OCI-M2 (cell line): ENCODE results near the gene CTNND2.

Source experiments
- DNase-seq: peaks from one replicate; lab custom pipeline; 2025; ENCODE audit not compliant: unreplicated experiment; lab: John Stamatoyannopoulos, UW

Gene CTNND2, protein sequence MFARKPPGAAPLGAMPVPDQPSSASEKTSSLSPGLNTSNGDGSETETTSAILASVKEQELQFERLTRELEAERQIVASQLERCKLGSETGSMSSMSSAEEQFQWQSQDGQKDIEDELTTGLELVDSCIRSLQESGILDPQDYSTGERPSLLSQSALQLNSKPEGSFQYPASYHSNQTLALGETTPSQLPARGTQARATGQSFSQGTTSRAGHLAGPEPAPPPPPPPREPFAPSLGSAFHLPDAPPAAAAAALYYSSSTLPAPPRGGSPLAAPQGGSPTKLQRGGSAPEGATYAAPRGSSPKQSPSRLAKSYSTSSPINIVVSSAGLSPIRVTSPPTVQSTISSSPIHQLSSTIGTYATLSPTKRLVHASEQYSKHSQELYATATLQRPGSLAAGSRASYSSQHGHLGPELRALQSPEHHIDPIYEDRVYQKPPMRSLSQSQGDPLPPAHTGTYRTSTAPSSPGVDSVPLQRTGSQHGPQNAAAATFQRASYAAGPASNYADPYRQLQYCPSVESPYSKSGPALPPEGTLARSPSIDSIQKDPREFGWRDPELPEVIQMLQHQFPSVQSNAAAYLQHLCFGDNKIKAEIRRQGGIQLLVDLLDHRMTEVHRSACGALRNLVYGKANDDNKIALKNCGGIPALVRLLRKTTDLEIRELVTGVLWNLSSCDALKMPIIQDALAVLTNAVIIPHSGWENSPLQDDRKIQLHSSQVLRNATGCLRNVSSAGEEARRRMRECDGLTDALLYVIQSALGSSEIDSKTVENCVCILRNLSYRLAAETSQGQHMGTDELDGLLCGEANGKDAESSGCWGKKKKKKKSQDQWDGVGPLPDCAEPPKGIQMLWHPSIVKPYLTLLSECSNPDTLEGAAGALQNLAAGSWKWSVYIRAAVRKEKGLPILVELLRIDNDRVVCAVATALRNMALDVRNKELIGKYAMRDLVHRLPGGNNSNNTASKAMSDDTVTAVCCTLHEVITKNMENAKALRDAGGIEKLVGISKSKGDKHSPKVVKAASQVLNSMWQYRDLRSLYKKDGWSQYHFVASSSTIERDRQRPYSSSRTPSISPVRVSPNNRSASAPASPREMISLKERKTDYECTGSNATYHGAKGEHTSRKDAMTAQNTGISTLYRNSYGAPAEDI (N-terminal part only)

DNA sequence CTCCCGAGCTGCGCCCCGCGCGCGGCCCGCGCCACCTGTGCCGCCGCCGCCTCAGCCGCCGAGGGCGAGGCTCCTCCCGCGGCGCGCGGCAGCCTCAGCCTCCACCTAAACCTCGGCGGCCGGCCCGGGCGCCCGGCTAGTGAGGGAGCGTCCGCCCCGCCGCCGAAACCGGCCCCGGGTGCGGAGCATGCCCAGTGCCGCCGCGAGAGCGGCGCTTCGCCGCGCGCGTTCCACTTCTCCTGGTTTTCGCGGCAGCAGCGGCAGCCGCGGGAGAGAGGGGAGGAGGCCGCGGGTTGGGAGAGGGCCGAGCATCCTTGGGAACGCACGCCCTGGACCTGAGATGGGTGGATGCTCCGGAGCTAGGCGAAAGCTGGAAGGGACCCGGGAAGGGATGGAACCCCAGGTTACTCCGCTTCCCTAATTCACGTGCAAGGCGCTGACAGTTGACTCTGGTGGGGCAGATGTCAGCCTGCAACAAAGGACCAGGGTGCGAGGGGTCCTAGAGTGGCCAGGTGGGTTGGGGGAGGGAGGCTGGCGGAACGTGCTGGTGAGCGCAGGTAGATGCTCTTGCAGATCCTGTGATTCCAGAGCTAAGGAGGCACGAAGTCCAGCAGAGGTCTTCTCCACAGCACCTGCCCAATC, at the start of gene CTNND2:
Gene CTNND2, minus strand, starts transcription at position 182 of the 642 bp plus-strand sequence. CDS start 593 bp downstream, outside the sequence.
- no peak for DNase-seq

DNA sequence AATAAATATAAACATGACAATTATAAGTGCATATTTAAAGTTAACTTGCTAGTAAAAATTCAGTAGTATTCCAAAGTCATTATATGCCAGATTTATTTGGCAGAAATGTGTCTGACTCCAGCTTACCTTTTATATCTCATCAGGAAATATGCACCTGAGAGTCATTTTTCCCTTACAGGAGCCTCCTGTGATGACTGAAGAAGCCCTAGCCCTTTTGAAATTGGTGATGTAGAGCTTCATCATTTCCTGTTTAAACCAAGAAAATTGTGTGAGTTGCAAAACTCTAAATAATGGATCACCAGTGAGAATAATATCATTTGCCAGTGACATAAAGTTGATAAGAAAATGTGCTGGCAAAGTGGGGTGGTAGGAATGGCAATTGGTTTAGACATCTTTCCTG, 42.1 kb upstream of the CTNND2 start:
- no peak for DNase-seq

DNA sequence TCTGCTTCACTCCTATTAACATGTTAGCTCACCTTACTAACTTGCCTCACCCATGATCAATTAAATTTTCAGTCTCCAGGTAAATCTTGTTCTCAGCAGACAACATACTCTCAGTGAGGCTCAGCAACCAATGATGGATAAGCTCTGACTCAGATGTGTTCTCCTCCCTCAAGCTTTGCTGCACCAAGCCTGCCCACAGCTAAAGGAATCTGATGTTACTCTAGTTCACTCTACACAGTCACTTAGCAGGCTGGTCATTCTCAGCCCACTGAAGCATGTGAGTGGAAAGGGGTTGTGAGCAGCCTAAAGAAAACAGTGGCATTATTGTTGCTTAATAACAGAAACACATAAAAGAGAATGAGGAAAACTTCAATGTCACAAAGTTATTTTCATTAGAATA, 37.3 kb upstream of the CTNND2 start:
- no peak for DNase-seq

DNA sequence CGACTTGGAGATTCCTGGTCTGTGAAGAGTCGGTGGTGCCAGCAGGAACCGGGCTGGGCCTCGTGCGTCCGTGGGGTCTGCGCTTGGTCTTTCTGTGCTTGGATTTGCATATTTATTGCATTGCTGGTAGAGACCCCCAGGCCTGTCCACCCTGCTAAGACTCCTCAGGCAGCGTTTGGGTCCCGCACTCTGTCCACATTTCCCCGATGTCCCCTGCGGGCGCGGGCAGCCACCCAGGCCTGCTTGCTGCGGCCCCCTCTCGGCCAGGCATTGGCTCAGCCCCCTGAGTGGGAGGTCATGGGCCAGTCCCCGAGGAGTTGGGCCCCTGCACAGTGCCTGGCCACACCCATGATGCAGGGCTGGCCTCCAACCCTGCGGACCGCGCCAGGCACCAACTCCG, 27.4 kb upstream of the CTNND2 start:
- DNase-seq: no peak

DNA sequence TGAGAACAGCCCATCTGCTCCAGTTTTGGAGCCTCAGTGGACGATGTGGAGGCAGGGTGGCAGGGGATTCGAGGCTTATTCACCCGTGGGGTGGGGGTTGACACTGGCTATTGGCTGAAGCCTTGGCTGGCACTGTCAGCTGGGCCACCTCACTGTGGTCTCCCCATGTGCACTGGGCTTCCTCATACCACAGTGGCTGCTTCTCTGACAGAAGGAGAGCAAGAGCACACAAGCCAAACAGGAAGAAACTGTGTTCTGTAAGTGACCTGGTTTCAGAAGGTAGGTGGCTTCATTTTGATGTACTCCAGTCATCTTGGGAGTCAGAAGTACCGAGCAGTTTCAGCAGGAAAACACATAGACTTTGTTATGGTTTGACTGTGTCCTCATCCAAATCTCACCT, 24.7 kb upstream of the CTNND2 start:
- no peak for DNase-seq

DNA sequence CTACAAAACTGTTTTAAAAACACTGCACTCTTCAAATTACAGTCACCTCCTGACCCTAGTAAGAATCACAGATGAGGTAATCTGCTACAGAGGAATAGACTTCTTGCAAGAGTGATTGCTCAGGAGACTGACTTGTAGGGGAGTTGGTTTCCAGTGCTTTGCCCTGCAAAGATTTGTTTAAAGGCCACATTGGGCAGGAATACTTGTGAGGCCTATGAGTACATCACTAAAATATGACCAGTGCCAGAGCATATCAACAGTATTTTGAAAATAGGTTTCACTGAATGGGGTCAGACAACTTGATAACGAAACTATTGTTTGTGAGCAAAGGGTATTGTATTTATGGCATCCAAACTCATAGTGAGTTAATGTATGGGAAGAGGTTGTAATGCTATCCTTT, 21.5 kb upstream of the CTNND2 start:
- DNase-seq: no peak

DNA sequence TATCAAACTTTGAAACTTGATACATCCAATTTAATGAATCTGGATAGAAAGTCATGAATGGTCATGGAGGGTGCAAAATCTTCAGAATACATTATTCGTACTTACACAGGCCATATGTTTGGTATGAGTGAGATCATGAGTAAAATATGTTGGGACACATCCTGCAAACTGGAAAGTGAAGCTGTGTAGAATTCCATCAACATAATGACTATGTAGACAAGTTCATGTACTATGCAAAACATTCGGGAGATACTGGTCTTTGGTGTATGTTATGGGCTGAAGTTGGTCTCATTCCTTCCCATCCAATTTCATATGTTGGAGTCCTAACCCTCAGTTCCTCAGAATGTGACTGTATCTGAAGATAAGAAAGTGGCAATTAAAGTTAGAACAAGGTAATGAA, 18.1 kb upstream of the CTNND2 start:
- DNase-seq: no peak

DNA sequence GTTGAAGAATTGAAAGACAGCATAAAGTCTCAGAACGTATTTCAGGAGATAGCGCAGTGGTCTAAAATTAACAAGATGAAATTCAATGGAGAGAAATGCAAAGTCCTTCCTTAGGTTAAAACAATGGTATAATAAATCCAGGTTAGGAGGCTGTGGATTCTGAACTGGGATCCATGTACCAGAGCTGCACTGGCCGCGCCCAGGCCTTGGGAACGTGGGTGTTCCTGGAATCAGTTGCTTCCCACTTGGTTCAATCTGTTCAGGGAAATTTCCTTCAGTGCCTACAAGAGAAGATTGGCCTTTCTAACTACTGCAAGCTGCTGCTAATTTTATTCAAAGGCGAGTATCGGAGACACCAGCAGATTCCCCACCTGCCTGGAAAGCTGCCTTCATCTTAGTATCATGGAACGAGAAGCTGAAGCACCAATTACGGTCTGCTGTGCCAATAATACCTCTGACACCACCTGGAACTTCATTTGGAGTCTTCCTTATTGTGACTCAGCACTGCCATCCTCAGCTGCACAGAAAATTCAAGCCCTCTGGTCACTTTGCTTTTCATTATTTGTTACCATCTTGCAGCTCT, 14.3 kb upstream of the CTNND2 start:
- DNase-seq: no peak

DNA sequence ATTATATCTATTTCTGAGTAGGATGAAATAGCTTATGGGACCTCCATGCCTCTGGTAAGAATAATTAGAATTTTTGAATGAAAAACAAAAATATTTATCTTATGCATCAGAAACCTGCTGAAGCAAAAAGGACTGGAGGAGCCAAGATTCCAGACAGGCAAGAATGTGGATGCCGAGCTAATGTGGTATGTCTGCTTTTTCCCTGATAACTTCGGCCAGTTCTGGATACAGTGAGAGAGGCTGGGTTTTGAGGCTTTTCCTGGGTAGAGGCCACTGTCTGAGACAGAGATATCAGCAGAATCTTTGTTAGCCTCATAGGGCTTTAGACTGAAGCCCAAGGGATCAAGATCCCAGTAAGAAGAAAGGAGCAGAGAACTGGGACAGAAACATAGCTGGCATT, 5.2 kb upstream of the CTNND2 start:
- DNase-seq: no peak

DNA sequence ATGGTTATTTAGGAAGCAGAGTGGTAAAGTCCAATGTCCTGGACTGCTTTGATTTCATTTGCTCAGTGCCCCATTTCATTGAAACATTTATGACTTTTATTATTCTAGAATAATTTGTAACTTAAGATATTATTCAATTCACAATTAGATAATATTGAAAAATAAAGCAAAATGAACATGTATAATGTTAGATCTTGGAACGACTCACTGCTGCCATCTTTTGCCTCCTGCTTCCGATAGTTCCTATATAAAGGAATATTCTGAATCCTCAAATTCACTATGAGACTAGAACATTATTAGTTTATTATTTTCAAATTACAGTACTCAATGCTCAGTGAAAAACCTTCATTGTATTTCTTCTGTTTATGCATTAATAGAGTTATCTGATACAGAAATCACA, 2.3 kb upstream of the CTNND2 start:
- no peak for DNase-seq

DNA sequence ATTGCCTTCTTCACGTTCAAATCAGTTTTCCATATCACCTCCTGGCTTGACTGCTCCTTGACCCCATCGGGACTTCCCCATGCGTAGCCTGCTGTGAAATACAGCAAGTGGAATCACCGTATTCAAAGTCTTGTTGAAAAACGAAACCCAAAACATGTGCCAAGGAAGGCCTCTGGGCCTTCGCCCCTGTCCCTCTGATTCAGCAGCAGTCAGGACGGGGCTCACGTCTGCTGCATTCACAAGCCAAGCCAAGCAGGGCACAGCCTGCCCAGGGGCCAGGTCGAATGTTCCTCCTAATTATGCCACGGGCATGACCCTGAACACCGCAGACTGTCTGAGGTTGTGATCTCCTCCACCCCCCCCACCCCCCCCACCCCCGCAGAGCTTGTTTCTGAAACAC, 960 bp upstream of the CTNND2 start:
- no peak for DNase-seq

DNA sequence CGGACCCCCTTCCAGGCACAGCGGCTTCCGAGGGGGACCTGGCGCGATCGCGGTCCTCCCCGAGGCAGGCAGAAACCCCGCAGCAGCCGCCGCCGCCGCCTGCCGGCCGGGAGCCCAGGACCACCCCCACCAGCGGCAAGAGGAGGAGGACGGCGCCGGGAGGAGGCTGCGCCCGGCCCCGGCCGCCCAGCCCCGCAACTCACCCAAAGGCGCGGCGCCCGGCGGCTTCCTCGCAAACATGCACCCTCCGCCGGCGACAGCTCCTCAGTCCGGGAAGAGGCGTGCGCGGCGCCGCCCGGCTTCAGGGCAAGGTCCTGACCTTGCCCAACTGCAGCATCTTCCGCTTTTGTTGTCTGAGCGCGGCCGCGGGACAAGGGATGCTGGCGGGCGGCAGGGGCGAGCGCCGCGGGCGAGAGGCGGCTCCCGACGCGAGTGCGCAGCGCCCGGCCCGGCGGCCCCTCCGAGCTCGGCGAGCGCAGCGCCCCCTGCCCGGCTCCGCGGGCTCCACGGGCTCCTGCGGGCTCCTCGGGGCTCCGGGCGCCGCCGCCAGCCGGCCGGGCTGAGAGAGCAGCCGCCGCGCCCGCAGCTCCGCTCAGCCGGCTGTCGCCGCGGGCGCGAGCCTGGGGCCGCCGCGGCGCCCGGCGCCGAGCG, 507 bp downstream of the CTNND2 start:
- no peak for DNase-seq

DNA sequence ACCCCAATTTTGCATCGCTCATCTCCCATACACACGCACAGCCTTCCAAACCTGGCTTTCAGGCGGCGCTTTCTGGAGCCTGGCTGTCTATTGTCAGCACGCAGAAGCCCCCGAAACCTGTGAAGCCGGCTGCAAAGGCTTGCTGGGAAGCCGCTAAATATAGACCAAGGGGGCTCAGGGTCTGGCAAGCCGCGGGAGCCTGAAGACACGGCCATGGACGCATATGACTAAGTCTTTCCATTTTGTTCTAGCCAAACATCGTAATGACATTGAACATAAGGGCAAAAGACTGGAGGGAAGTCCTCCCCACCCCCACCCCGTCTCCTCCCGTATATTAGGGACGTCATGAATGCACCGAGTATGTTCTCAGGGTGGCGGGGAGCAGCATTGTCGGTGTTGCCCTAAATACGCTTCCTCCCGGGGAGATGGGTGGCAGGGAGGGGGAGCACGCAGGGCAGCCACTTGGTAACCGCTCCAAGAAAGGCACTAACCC, 1.1 kb downstream of the CTNND2 start:
- no peak for DNase-seq

DNA sequence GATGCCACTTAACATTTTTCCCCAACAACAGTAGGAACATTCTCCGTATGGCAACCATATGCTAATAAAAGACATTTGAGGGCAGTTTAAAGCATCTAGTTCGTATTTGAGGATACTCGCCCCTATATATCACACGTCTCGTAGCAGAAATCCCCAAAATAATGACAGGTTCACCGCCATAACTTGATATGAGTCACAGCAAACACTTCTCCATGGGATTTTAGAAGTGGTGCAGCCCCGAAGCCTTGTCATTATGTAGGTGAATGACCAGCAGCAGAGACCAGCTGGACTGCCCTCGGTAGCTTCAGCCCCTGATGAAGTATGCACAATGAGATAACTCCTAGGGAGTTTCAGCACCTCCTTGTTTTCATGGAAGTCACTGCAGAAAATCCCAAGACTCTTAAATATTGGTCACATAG, 2.0 kb downstream of the CTNND2 start:
- no peak for DNase-seq

DNA sequence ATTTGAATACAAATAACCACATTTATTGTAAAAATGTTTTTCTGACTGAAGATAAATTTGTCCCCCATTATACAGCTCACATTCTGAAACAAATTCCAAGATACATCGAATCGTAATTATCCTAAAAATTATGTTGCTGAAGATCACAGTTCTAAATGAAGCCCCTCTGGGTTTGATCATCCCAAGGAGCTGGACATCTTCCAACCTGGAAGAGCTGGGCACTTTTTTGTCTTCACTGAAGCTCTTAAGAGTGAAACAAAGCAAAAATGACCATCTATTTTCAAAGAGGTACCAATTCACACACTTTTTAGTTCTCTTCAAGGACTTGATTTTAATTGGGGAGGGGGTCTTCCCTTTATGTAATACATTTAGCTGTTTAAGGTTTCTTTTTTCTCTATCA, 5.5 kb downstream of the CTNND2 start:
- no peak for DNase-seq

DNA sequence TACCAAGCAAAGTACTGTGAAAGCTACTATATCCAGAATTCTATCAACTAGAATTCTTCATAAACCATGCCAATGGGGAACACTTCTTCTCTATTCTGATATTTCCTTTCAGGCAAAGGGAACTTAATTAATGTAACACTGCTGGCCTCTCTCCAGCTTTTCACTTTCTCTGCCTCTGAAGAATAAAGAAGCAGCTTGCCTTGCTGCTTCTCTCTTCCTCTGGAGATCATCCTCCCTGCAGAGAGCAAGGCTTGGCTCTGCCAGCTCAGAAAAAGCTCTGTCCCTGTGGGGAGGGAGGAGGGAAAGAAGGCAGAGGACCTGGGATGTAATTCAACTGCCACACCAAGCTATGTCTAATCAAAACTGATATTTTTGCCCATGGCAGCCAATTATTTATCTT, 6.5 kb downstream of the CTNND2 start:
- DNase-seq: no peak

DNA sequence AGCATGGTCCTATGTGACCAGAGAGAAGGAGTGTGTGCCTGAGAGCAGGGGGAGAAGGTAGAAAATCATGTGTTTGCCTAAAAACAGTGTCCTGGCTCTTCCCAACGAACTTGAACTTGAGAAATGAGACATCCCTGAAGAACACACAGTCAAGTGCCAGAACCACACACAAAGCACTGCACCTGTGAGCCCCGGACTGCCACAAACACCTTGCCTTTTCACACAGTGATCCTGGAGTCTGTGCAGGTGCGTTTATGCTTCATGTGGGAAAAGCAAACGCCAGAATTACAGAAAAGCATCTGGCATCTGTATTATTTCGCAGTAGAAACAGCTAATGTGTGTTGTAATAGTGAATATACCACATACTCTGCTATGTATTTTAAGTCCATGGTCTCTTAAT, 9.3 kb downstream of the CTNND2 start:
- no peak for DNase-seq

DNA sequence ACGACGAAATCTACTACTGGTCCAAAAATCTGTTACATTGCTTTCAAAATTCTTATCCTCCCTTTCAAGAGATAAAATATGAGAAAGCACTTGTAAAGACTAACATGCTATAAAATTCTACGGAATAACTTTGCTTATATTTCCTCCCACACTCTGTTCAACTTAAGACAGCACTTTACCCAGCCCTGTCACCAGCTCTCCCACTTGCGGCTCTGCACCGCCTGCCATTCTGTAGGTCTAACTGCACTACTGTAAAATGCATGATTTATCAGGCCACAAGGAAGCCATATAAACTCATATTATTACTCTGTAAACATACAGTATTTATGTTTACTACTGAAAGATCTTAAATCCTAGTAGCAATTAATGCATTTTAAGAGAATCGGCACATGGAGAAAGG, 11.4 kb downstream of the CTNND2 start:
- no peak for DNase-seq

DNA sequence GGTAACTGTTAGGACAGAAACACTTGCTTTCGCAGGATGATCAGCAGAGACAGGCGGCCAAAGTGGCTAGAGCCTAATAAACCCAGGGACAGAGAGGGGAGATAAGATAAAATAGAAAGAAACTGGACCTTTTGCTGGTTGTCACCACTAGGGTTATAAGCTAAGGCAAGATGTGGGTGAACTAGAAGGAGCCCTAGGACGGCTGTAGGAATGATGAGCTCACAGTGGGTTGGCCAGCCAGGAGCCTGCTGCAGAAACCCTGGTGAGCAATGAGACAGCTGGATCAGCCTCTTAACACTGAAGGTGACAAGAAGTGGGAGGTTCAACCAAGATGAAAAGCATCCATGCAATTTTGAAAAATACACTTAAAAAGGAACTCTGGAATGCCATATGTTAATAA, 13.5 kb downstream of the CTNND2 start:
- DNase-seq: no peak

DNA sequence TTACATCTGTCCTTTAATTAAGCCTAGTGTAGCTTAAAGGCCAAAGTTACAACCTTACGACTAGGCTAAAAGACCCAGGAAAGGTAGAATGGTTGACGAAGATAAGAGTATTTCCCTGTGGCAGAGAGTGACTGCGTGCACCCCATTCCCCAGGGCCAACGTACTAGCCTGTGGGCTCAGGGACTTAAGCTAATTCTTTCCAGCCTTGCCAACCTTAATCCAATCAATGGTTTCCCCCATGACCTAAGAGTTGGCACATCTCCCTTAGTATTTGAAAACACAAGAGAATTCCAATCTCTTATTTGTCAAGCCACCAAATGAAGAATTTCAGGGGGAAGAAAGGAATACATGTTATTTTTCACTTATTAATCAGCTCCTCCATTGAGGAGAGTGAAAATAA, 16.0 kb downstream of the CTNND2 start:
- no peak for DNase-seq
